ENCODE measurements around the gene MAP2K3. TPM values are rescaled to one million over a fixed set of nuclear protein-coding genes. Genes with fewer than 3 reads are reported as not detected.

MAP2K3 gene
- total RNA-seq, 1 experiment from 2014 or later, result 98.1 TPM

DNA sequence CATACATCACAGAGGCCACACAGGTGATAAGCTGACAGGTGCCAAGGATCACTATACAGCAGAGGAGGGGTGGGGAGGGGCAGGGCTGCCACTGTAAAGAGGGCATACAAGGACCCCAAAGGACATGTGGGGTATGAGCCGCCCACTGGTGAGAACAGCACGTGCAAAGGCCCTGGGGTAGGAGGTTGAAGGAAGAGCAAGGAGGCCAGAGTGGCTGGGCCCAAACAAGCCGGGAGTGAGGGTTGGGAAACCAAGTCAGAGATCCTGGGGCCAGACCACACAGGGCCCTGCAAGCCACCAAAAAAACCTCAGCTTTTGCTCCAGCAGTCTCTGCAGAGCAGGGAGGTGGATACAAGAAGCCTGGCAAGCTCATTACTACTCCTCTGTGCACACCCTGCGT lies 37.8 kb upstream of the MAP2K3 start:
- no peaks in the 10 kb centered on the region for H3K79me2 ChIP-seq (ENCODE audit: low read depth)
- no peaks in the 10 kb centered on the region for H3K27me3 ChIP-seq (ENCODE audit: insufficient read depth, low read depth)
- BruUV-seq (replicated peaks), result no TSS peak
- no peak overlapping the region for H2AFZ ChIP-seq
- ChIA-PET POLR2A (ENCODE audit: unreplicated experiment) (no interaction called here), CTCF (interaction anchor here (0.5 kb wide), 1 partner anchor 10 kb away, joined by 5 read pairs; no protein-coding TSS in a partner anchor)
- H3K9me2 ChIP-seq (ENCODE audit: insufficient read depth), result no peaks in the 10 kb centered on the region
- no peak overlapping the region for H3K27ac ChIP-seq
- H4K20me1 ChIP-seq (ENCODE audit: insufficient read depth), result no peaks in the 10 kb centered on the region
- TF ChIP-seq, protein P1, sequence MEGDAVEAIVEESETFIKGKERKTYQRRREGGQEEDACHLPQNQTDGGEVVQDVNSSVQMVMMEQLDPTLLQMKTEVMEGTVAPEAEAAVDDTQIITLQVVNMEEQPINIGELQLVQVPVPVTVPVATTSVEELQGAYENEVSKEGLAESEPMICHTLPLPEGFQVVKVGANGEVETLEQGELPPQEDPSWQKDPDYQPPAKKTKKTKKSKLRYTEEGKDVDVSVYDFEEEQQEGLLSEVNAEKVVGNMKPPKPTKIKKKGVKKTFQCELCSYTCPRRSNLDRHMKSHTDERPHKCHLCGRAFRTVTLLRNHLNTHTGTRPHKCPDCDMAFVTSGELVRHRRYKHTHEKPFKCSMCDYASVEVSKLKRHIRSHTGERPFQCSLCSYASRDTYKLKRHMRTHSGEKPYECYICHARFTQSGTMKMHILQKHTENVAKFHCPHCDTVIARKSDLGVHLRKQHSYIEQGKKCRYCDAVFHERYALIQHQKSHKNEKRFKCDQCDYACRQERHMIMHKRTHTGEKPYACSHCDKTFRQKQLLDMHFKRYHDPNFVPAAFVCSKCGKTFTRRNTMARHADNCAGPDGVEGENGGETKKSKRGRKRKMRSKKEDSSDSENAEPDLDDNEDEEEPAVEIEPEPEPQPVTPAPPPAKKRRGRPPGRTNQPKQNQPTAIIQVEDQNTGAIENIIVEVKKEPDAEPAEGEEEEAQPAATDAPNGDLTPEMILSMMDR (conservative IDR thresholded peaks at IDR 0.05), result no peak
- TF ChIP-seq EZH2 (IDR thresholded peaks at IDR 0.05; ENCODE audit: low read depth), result no peak
- no peak overlapping the region for H3K4me2 ChIP-seq
- H3K9me3 ChIP-seq (ENCODE audit: insufficient read depth, low read depth), result no peaks in the 10 kb centered on the region
- H3F3A ChIP-seq (ENCODE audit: insufficient read depth, low read depth), result no peaks in the 10 kb centered on the region
- H3K36me3 ChIP-seq (ENCODE audit: low read depth), result no peaks in the 10 kb centered on the region
- no peaks in the 10 kb centered on the region for H3K4me1 ChIP-seq (replicated peaks; ENCODE audit: insufficient read depth)
- DNase-seq, result no peak
- intact Hi-C loops (cut with micrococcal nuclease; ENCODE audit: unreplicated experiment), result no loop called here
- H3K4me3 ChIP-seq, result no peak overlapping the region

- H3K36me3 ChIP-seq (ENCODE audit: low read depth), result no peaks in the 10 kb centered on the region
- POLR2A ChIA-PET (ENCODE audit: unreplicated experiment), result no interaction called here
- no peak for DNase-seq
- H3K4me2 ChIP-seq, result no peak overlapping the region
- TF ChIP-seq, protein P1 (conservative IDR thresholded peaks at IDR 0.05), result no peak
- no peak for TF ChIP-seq EZH2 (IDR thresholded peaks at IDR 0.05; ENCODE audit: low read depth)
- no peaks in the 10 kb centered on the region for H3K4me1 ChIP-seq (replicated peaks; ENCODE audit: insufficient read depth)
- intact Hi-C loops (cut with micrococcal nuclease; ENCODE audit: unreplicated experiment), result no loop called here
- no peak overlapping the region for H3K27ac ChIP-seq
- no peaks in the 10 kb centered on the region for H3K9me3 ChIP-seq (ENCODE audit: insufficient read depth, low read depth)
- no peaks in the 10 kb centered on the region for H3K9me2 ChIP-seq (ENCODE audit: insufficient read depth)
- no peak overlapping the region for H2AFZ ChIP-seq
- CTCF ChIA-PET, result no interaction called here
- no peak overlapping the region for H3K4me3 ChIP-seq
- BruUV-seq (replicated peaks), result no TSS peak
- 0 out of 2 replicates have a peak, but pooled peaks cover 4% of the 10 kb centered on the region for H3K27me3 ChIP-seq (ENCODE audit: insufficient read depth, low read depth)
- H3F3A ChIP-seq (ENCODE audit: insufficient read depth, low read depth), result no peaks in the 10 kb centered on the region
- no peaks in the 10 kb centered on the region for H3K79me2 ChIP-seq (ENCODE audit: low read depth)
- no peaks in the 10 kb centered on the region for H4K20me1 ChIP-seq (ENCODE audit: insufficient read depth)
Measured at GRCh38 chr17:21247552-21248258, 36.8 kb upstream of the MAP2K3 start.

DNA sequence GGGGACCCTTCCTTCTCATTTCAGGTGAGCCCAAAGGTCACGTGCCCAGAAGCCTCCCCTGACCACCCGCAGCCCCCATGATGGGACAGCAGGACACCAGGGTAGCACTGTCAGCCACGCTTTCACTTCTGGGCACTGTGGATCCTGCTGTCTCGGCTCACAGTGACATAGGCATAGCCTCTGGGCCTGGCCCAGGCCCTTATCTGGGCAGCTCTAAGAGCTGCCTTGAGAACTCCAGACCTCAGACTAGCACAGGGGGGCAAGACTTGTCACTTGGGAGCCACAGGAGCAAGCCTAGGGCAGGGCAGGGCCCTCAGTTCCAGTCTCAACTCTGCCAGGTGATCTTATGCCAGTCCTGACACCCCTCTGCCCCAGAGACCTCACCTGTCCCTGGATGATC lies 36.0 kb upstream of the MAP2K3 start:
- peaks cover 1% of the 10 kb centered on the region; the same call in 1 of the 2 replicates for H3K4me1 ChIP-seq (replicated peaks; ENCODE audit: insufficient read depth)
- H4K20me1 ChIP-seq (ENCODE audit: insufficient read depth), result no peaks in the 10 kb centered on the region
- DNase-seq, result no peak
- H3K4me2 ChIP-seq, result no peak overlapping the region
- ChIA-PET POLR2A (ENCODE audit: unreplicated experiment) (no interaction called here), CTCF (interaction anchor here (0.7 kb wide), 1 partner anchor 485 kb away, joined by 3 read pairs; no protein-coding TSS in a partner anchor)
- H3K36me3 ChIP-seq (ENCODE audit: low read depth), result no peaks in the 10 kb centered on the region
- H3K27me3 ChIP-seq (ENCODE audit: insufficient read depth, low read depth), result 0 out of 2 replicates have a peak, but pooled peaks cover 4% of the 10 kb centered on the region
- H3K79me2 ChIP-seq (ENCODE audit: low read depth), result no peaks in the 10 kb centered on the region
- no peak overlapping the region for H3K27ac ChIP-seq
- H2AFZ ChIP-seq, result no peak overlapping the region
- intact Hi-C loops (cut with micrococcal nuclease; ENCODE audit: unreplicated experiment), result no loop called here
- TF ChIP-seq, protein P1 (conservative IDR thresholded peaks at IDR 0.05), result no peak
- no peak for TF ChIP-seq EZH2 (IDR thresholded peaks at IDR 0.05; ENCODE audit: low read depth)
- no peaks in the 10 kb centered on the region for H3F3A ChIP-seq (ENCODE audit: insufficient read depth, low read depth)
- H3K9me3 ChIP-seq (ENCODE audit: insufficient read depth, low read depth), result no peaks in the 10 kb centered on the region
- H3K9me2 ChIP-seq (ENCODE audit: insufficient read depth), result no peaks in the 10 kb centered on the region
- BruUV-seq (replicated peaks), result no TSS peak
- no peak overlapping the region for H3K4me3 ChIP-seq

All from PC-9 (cell line).